22Rv1 (cell line): ENCODE results near the gene SLC28A3.
"Not testable (repeated sequence)": the region's sequence is repeated elsewhere in the genome, so short reads cannot be mapped to it uniquely, and the experiment has no call there.

ENCODE experiments used
- H3K27ac ChIP-seq: fragments of 450-650 bp; 2 replicates; pipeline ENCODE4 v1.5.1; 2017
- CTCF ChIP-seq: fragments of 450-650 bp; IDR thresholded peaks from 2 replicates; pipeline ENCODE4 v1.5.1; 2017; ENCODE audit warnings: mild to moderate bottlenecking
- ZFX ChIP-seq: fragments of 450-650 bp; IDR thresholded peaks from 2 replicates; pipeline ENCODE4 v1.6.1; 2017; ENCODE audit warnings: antibody characterized with exemption, borderline replicate concordance

Gene SLC28A3

GRCh38 chr9:84366683-84367082 is 26.1 kb upstream of the SLC28A3 start:
- H3K27ac ChIP-seq: no peak overlapping the region
- TF ChIP-seq CTCF (no peak), ZFX (no peak)

- not testable (repeated sequence) for H3K27ac ChIP-seq
These were observed 24.4 kb upstream of the SLC28A3 start for GRCh38 chr9:84364894-84365490.

- H3K27ac ChIP-seq: no peak overlapping the region
- TF ChIP-seq CTCF (no peak), ZFX (no peak)
These were observed 21.1 kb upstream of the SLC28A3 start for GRCh38 chr9:84361645-84362044.

- TF ChIP-seq ZFX (no peak), CTCF (no peak)
- H3K27ac ChIP-seq: no peak overlapping the region
These were observed 16.7 kb upstream of the SLC28A3 start for GRCh38 chr9:84357275-84357674.

GRCh38 chr9:84354035-84354434 is 13.5 kb upstream of the SLC28A3 start:
- no peak overlapping the region for H3K27ac ChIP-seq
- no peak for TF ChIP-seq ZFX
- TF ChIP-seq CTCF: no peak

- H3K27ac ChIP-seq: no peak overlapping the region
- TF ChIP-seq ZFX: no peak
- no peak for TF ChIP-seq CTCF
These were observed 9.1 kb upstream of the SLC28A3 start for GRCh38 chr9:84349671-84350070.

- H3K27ac ChIP-seq: no peak overlapping the region
- TF ChIP-seq CTCF (no peak), ZFX (no peak)
These were observed 2.6 kb upstream of the SLC28A3 start for GRCh38 chr9:84343111-84343521.

- no peak overlapping the region for H3K27ac ChIP-seq
- no peak for TF ChIP-seq CTCF
These were observed 596 bp downstream of the SLC28A3 start for GRCh38 chr9:84339962-84340361.
